Measurements from ENCODE around the gene CD55. TPM values are rescaled to one million over a fixed set of nuclear protein-coding genes. Genes with fewer than 3 reads are reported as not detected.
A peak's percentile ranks its signal among the peaks of the same experiment; 100 is the strongest.

Gene CD55
- total and polyA plus RNA-seq, 2 of the 13 experiments (the other 11 are each of a cell fraction or from before 2014, with no cell fraction given) = 6.0 to 56.0 TPM

DNA sequence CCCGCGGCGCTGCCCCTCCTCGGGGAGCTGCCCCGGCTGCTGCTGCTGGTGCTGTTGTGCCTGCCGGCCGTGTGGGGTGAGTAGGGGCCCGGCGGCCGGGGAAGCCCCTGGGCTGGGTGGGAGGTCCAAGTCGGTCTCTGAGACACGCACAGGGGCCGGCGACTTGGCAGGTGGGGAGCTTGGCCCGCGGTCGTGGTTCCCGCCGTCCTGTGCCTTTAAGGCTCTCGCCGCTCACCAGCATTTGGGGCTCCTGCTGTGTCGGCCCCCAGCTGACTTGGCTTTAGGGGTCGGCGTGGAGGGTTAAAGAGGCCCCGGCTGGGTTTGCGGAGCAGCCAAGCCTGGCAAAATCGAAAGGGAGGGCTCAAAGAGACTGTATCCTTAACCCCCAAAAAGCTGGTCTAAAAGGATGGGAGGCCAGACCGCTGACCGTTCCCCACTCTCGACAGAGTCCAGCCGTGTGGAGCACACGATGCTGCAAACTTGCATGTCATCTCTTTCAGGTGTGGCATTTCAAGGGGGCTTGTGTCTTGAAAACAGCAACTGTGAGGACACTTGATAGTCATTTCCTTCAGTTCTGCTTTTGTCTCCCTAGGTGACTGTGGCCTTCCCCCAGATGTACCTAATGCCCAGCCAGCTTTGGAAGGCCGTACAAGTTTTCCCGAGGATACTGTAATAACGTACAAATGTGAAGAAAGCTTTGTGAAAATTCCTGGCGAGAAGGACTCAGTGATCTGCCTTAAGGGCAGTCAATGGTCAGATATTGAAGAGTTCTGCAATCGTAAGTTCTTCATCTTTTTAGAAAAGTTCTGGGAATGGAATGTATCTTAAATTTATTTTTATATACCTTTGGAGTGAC is 540 bp downstream of the CD55 start (continued):
- TF ChIP-seq, protein P1, sequence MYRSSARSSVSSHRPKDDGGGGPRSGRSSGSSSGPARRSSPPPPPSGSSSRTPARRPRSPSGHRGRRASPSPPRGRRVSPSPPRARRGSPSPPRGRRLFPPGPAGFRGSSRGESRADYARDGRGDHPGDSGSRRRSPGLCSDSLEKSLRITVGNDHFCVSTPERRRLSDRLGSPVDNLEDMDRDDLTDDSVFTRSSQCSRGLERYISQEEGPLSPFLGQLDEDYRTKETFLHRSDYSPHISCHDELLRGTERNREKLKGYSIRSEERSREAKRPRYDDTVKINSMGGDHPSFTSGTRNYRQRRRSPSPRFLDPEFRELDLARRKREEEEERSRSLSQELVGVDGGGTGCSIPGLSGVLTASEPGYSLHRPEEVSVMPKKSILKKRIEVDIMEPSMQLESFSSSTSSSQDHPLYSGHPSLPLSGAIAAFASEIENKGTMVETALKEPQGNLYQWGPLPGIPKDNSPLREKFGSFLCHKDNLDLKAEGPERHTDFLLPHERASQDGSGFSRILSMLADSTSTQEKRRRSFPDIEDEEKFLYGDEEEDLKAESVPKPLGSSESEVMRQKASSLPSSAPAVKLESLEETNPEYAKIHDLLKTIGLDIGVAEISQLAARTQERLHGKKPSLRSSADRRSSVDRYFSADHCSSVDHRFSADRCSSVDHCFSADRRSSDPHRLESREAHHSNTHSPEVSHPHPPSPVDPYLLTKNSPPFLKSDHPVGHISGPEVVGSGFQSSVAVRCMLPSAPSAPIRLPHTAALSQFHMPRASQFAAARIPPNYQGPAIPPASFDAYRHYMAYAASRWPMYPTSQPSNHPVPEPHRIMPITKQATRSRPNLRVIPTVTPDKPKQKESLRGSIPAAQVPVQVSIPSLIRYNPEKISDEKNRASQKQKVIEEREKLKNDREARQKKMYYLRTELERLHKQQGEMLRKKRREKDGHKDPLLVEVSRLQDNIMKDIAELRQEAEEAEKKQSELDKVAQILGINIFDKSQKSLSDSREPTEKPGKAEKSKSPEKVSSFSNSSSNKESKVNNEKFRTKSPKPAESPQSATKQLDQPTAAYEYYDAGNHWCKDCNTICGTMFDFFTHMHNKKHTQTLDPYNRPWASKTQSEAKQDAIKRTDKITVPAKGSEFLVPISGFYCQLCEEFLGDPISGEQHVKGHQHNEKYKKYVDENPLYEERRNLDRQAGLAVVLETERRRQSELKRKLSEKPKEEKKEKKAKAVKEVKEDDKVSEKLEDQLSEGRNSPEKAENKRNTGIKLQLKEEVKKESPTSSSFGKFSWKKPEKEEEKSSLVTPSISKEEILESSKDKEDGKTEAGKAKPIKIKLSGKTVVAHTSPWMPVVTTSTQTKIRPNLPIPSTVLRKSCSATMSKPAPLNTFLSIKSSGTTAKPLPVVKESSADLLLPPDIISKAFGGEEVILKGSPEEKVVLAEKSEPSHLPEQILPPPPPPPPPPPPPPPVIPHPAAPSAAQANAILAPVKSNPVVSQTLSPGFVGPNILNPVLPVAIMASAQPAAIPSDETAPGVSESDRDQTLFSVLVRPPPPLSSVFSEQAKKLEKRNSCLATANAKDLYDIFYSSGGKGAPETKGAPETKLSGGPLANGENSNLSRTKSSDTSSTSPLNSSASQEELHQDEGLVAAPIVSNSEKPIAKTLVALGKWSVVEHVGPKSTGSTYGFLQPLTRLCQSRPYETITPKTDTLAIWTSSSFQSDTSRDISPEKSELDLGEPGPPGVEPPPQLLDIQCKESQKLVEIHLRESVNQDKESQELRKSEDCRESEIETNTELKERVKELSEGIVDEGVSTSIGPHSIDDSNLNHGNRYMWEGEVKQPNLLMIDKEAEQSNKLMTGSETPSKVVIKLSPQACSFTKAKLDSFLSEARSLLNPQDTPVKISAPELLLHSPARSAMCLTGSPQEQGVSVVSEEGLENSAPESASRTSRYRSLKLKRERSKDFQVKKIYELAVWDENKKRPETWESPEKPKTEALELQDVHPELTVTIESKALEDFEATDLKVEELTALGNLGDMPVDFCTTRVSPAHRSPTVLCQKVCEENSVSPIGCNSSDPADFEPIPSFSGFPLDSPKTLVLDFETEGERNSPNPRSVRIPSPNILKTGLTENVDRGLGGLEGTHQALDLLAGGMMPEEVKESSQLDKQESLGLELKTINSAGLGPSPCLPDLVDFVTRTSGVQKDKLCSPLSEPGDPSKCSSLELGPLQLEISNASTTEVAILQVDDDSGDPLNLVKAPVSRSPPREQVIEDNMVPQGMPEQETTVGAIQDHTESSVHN (CRISPR knock-in tag; IDR thresholded peaks at IDR 0.05) = no peak
- TF ChIP-seq GTF3A (CRISPR knock-in tag; conservative IDR thresholded peaks at IDR 0.05) = 0 out of 2 replicates have a peak, but pooled peaks have one; percentile 46
- peak; percentile 92 for TF ChIP-seq KDM5B (CRISPR knock-in tag; IDR thresholded peaks at IDR 0.05; ENCODE audit: borderline replicate concordance)
- TF ChIP-seq, protein P2, sequence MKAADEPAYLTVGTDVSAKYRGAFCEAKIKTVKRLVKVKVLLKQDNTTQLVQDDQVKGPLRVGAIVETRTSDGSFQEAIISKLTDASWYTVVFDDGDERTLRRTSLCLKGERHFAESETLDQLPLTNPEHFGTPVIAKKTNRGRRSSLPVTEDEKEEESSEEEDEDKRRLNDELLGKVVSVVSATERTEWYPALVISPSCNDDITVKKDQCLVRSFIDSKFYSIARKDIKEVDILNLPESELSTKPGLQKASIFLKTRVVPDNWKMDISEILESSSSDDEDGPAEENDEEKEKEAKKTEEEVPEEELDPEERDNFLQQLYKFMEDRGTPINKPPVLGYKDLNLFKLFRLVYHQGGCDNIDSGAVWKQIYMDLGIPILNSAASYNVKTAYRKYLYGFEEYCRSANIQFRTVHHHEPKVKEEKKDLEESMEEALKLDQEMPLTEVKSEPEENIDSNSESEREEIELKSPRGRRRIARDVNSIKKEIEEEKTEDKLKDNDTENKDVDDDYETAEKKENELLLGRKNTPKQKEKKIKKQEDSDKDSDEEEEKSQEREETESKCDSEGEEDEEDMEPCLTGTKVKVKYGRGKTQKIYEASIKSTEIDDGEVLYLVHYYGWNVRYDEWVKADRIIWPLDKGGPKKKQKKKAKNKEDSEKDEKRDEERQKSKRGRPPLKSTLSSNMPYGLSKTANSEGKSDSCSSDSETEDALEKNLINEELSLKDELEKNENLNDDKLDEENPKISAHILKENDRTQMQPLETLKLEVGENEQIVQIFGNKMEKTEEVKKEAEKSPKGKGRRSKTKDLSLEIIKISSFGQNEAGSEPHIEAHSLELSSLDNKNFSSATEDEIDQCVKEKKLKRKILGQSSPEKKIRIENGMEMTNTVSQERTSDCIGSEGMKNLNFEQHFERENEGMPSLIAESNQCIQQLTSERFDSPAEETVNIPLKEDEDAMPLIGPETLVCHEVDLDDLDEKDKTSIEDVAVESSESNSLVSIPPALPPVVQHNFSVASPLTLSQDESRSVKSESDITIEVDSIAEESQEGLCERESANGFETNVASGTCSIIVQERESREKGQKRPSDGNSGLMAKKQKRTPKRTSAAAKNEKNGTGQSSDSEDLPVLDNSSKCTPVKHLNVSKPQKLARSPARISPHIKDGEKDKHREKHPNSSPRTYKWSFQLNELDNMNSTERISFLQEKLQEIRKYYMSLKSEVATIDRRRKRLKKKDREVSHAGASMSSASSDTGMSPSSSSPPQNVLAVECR (CRISPR knock-in tag; IDR thresholded peaks at IDR 0.05; ENCODE audit: borderline replicate concordance) = peak; percentile 45; the same call in 1 of the 2 replicates
- TF ChIP-seq ZNF563 (CRISPR knock-in tag; IDR thresholded peaks at IDR 0.05) = peak; percentile 12; the same call in 1 of the 2 replicates
- TF ChIP-seq, protein P3, sequence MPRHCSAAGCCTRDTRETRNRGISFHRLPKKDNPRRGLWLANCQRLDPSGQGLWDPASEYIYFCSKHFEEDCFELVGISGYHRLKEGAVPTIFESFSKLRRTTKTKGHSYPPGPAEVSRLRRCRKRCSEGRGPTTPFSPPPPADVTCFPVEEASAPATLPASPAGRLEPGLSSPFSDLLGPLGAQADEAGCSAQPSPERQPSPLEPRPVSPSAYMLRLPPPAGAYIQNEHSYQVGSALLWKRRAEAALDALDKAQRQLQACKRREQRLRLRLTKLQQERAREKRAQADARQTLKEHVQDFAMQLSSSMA (CRISPR knock-in tag; IDR thresholded peaks at IDR 0.05) = 0 out of 2 replicates have a peak, but pooled peaks have one; percentile 2
- TF ChIP-seq HOXD1 (CRISPR knock-in tag; IDR thresholded peaks at IDR 0.05) = peak; percentile 73
- no peak for TF ChIP-seq ZNF446 (CRISPR knock-in tag; IDR thresholded peaks at IDR 0.05)
- no peak for TF ChIP-seq ZFP62 (CRISPR knock-in tag; IDR thresholded peaks at IDR 0.05)
- TF ChIP-seq, protein P4, sequence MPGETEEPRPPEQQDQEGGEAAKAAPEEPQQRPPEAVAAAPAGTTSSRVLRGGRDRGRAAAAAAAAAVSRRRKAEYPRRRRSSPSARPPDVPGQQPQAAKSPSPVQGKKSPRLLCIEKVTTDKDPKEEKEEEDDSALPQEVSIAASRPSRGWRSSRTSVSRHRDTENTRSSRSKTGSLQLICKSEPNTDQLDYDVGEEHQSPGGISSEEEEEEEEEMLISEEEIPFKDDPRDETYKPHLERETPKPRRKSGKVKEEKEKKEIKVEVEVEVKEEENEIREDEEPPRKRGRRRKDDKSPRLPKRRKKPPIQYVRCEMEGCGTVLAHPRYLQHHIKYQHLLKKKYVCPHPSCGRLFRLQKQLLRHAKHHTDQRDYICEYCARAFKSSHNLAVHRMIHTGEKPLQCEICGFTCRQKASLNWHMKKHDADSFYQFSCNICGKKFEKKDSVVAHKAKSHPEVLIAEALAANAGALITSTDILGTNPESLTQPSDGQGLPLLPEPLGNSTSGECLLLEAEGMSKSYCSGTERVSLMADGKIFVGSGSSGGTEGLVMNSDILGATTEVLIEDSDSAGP (CRISPR knock-in tag; IDR thresholded peaks at IDR 0.05; ENCODE audit: borderline replicate concordance) = peak; percentile 98
- peak; percentile 28; the same call in 1 of the 2 replicates for TF ChIP-seq ZNF556 (CRISPR knock-in tag; IDR thresholded peaks at IDR 0.05; ENCODE audit: borderline replicate concordance)
- TF ChIP-seq PHF20 (CRISPR knock-in tag; IDR thresholded peaks at IDR 0.05) = 0 out of 2 replicates have a peak, but pooled peaks have one; percentile 19
